ENCODE measurements around the gene KRTAP24-1. TPM values are rescaled to one million over a fixed set of nuclear protein-coding genes. Genes with fewer than 3 reads are reported as not detected.
A peak's percentile ranks its signal among the peaks of the same experiment; 100 is the strongest.

The KRTAP24-1 gene, protein sequence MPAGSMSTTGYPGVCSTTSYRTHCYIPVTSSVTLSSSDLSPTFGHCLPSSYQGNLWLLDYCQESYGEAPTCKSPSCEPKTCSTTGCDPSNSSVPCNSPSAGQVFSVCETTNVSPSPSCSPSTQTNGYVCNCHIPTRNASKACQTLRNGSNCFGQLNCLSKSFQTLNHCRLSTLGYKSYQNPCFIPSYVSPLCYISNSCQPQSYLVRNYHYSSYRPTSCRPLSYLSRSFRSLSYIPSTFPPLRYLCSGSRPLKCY
- polyA plus RNA-seq (2013, experiment 1 of 2; ENCODE audit: insufficient read length) = not detected
- not detected for polyA plus RNA-seq (2013, experiment 2 of 2; ENCODE audit: insufficient read length)

DNA sequence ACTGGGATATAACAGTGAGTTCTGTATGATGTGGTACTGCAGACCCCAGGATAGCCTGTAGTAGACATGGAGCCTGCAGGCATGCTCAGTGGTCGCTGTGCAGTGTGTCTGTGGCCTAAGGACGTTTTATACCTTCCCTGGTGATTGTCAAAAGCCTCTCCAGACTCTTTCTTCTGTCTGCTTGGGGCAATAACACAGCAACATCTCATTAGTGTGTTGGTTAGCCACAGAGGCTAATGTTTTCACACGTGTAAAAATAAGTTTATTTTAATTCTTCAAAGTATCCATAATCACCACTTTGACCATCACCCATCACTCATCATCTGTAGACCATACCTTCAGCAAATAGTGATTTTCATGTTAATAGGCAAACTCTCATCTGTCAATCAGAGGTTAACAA, at the start of gene KRTAP24-1:
TSS of gene KRTAP24-1 (minus strand) at position 101 of the 400 bp plus-strand sequence. CDS start at position 83, 18 bp downstream.
- no peak for DNase-seq

DNA sequence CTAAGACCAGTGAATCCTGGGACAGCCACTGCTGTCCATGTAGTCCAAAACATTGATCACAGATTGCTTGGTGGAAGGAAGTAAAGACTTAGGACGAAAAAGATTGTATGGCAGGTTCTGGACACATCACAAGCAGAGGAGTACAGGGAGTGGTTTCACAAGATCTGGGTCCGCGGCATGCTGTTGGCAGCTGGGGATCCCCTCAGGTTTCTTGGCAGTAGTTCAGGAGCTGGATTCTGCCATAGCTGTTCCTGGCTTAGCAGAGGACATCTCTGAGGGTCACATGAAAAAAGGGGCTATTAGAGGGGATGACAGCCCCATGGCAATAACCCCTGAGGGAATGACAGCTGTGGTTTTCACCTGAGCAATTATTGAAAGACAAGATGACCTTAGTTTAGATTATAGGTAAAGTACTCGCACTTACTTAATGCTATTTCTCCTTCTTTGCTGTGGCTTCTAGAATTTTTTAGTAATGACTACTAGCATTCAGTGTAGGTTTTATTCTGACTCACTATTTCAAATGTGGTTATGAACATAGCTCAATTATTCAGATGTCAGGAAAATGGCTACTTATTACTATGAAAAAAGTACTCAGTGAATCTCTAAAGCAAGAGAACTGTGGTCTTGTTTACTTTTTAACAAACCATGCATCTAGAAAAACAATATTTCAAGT, 46.6 kb upstream of the KRTAP24-1 start:
- DNase-seq = peak; percentile 13

DNA sequence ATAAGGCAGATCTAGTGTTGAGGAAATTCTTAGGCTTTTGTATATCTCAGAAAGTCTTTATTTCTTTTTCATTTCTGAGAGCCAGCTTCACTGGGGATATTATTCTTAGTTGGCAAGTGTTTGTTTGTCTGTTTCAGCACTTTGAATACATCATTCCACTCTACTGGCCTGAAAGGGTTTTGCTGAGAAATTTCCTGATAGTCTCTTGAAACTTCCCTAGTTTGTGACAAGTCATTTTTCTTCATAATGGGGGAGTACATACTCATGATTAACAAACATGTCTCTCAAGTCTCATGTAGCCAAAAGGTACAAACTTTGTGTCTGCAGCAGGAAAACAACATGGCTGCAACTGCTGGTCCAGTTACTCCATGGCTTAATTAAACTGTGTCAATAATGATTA, 43.6 kb upstream of the KRTAP24-1 start:
- DNase-seq = no peak

DNA sequence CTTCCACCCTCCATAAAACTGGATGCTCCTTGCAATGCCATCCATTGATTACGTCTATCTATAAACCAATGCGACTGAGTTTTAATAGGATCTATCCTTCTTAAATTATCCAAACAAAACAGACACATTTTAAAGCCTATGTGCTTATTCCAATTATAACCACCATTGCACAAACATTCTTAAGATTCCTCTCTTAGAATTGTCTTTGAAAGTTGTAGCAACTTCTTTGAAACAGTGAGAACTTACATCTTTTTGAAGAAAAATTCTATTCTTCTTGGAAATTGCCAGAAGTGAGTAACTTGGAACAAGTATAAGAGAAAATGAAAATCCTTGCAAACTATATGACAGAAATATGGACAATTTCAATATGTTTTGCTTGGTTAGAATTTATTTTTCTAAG, 37.5 kb upstream of the KRTAP24-1 start, which contains the start of gene KRTAP26-1:
TSS of gene KRTAP26-1 (minus strand) at position 101 of the 400 bp plus-strand sequence. CDS start 280 bp downstream, outside the sequence.
- DNase-seq = no peak

DNA sequence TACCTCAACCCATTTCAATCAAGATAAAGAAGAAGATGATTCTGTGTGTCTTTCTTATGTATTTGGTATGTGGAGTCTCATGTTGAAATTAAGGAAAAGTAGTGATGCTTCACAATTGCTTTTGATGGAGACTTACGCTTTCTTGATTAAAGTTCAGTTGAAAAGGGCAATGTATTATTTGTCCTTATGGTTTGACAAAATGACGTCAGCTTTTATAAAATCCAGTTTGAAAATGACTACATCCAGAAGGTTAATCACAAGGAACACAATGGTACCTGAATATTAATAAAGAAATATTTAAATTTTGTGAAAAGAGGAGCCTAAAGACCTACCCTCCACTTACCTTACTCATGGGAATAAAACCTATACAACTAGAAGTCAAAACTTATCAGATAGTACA, 33.0 kb upstream of the KRTAP24-1 start:
- no peak for DNase-seq

DNA sequence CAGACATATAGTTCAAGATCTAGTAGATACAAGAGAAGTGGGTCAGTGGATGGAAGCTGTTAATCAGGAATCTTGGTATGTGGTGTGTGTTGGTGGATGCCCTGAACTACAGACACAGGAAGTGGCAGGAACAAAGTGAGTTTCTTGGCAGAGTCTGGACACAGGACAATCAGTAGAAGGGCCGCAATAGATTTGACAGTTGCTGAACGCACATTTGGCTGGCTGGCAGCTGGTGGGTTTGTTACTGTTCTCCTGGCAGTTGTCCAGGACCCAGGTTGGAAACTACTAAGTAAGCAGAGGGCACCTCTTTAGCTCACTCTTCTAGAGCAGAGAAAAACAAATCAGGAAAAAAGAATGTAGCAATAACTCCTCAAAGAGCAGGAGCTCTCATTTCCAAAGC, 24.1 kb upstream of the KRTAP24-1 start:
- no peak for DNase-seq

DNA sequence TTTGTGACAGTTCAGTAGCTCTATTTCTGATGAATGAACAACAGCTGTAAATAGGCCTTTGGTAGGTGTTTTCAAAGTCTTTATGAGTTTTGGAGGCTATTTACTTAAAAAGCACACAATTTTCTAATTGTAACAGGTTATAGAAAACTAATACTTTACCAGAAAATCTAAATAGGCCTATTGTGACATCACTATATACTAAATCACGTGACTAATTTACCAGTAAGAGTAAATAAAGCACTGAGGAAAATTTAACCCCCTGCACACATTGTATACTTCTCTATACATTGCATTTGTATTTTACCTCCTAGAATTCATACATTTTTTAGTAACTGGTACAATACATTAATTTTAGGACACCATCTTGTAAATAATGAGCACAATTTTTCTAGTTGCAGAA, 22.4 kb upstream of the KRTAP24-1 start:
- no peak for DNase-seq

DNA sequence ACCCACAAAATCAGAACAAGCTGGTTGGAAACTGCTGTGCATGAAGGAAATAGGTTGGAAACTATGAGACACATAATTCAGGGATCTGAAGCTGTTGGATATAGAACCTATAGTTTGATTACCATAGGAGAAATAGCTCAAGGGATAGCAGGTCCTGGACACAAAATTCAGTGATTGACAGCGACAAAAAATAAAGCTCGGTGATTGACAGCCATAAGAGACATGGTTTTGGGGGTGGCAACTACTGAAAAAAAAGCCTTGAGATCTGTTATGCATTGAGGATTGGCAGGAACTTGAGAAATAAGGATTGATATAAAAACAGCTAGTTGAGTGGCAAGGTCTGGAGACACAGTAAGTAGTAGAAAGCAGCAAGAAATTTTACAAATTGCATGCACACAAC, 6.5 kb upstream of the KRTAP24-1 start, which contains the start of gene KRTAP25-1:
TSS of gene KRTAP25-1 (minus strand) at position 300 of the 400 bp plus-strand sequence. CDS start at position 276, 24 bp downstream.
- DNase-seq = no peak

DNA sequence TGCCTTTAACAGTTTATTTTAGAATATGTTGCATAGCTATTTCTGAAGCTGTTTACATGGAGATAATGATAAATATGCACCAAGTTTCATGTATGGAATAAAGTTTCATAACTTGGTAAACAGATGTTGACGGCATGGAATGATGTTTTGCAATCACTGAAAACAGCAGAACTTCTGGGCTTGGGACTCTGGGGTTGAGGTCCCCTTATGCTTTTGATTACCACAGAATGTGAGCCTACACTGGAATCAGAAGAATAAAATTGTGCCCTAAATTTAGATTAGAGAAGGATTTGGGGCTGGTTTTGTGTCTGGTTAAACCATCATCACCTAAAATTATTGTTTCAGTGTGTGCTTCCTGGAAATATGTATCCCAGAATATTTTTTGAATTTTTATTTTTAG, 11.1 kb downstream of the KRTAP24-1 start:
- no peak for DNase-seq

DNA sequence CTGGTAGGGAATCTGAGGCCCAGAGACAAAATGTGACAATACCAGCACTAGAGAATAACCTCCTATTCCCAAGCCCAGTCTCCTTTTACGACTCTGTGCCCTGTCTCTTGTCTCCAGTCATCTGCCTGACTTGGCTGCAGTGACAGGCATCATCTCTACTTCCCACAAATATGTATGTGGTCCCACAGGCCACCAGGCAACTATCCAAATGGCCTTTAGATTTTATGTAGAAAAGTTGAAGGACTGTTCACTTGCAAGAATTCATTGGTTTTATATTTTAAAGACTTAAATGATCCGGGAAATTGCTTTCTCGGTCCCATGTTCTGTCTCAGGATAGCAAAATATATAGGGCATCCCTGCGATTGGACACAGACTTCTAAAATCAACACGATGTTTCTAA, 11.6 kb downstream of the KRTAP24-1 start:
- DNase-seq = no peak

DNA sequence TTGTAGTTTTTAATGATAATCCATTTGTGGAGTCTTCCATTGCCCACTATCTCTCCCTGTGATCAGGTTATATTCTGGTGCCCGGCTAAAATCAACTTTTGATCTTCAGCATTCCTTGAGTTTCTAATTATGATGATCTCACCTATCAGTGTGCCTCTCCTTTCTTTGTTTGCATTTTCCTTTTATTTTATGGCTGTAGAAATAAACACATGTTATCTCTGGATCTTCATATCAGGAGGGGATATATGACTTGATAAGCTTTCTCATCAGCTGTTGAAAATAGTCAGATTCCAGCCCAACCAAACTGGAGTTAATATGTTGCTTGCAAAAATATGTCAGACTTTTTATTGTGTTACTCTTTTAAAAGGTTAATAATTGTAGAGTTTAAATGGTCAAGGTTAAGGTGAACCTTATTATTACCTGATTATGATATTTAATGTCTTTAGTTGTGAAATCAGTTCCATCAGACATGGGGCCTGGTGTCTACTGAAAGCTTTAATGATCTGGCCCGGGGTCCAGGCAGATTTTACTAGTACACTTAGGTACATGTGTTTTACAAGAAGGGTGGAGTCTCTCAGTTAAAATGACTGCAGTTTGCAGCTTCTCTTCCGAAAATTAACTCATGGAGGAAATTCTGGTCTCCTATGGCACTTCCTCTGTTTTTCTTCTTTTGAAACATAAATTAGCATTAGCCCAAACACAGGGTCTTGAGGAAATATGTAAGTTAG, 12.8 kb downstream of the KRTAP24-1 start:
- DNase-seq = no peak

DNA sequence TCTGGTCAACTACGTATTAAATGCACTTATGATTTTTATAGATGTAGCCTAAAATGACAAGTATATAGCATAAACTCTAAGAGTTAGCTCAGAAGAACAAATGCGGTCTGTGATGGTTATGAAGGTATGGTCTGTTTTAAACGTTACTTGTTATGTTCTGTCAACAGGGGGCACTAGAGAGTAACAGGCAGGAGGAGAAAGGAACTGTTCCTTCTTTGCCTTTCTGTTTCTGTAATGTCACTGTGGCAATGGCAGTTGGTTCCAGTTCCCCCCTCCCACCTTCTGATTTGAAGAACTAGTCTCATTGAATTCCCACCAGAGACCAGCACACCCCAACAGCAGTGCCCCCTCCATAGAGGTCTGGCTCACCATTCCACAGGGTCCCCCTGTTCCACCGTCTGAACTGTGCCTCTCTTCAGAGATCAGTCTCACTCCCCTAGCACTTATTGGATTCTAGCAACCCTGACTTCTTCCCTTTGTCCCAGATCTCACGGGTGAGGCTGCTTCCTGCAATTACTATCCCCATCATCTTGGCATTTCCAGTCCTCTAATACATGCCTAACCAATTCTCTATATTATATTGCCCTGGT, 14.0 kb downstream of the KRTAP24-1 start:
- DNase-seq = no peak

DNA sequence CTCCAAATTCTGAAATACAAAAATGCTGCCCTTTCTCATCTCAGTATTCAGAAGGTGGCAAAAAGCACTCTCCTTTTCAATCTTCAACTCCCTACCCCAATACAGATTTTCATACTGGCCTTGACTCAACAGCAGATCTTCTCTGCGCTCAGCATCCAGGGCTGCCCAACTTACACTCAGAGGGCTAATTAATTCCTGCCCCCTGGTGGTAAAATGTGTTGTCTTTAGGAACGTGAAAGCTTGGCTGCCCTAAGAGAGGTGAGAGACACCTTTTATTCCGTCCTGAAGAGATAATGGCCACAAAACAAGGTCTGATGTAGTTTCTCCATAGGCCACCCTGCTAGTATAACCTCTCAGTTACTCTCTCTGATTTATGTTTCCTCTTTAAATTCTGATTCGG, 25.0 kb downstream of the KRTAP24-1 start:
- peak; percentile 31 for DNase-seq

DNA sequence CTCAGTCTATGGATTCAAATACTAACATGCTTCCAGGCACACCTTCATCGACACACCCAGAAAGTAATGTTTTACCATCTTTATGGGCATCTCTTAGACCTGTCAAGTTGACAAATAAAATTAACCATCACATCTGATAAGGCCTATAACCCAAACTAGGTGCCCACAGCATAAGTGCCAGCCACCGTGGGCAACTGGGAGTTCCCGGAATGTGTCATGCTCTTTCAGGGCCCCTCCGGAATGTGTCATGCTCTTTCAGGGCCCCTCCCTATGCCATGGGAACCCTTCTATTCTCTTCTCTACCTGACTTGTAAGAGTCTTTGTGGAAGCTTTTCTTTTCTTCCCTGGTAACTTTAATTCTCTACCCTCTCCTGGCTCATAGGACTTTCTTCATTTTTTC, 26.6 kb downstream of the KRTAP24-1 start:
- no peak for DNase-seq

DNA sequence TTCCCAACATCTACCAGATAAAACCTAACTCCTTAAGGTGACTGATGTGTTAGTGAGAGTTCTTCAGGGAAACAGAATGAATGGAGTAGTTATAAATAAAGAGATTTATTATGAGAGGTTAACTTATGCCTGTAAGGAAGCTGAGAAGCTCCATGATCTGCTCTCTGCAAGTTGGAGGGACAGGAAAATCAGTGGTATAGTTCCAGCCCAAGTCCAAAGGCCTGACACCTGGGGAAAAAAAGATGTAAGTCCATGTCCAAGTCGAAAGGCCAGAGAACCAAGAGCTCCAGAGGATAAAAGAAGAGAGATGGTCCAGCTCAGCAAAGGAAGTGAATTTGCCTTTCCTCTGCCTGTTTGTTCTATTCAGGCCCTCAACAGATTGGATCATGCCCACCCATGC, 27.1 kb downstream of the KRTAP24-1 start:
- no peak for DNase-seq

DNA sequence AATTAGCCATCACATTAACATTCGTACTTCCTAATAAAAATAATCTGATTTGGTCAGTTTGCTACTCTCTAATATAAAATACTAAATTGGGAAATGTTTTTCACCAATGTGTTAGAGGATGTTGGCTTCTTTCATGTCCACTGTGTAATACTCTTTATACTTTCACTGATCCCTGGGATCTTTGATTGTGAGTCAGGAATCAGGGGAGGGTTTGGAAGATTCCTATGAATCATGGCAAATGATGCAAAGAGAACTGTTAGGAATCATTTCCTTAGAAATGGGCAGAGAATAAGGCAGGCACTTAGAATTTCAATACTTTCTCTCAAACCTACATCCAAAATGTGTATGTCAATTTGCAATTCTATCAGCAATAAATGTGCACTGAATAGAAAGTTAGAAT, 31.0 kb downstream of the KRTAP24-1 start:
- no peak for DNase-seq

DNA sequence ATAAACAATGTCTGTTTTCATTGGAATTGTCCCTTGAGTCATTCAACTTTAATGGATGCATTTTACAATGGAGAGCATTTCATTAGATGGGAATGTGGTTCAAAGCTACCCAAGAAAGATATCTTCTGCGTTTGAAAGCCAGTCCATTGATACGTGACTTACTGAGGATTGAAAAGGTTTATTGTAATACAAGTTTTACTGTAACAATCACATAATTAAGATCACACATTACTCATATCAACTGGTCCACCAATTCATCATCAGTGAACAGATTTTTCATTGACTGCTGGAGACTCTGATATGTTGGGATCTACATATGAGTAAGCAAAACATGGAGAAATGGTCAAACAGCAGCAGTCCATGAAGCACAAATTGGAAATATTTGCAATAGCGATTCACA, 32.8 kb downstream of the KRTAP24-1 start:
- no peak for DNase-seq

DNA sequence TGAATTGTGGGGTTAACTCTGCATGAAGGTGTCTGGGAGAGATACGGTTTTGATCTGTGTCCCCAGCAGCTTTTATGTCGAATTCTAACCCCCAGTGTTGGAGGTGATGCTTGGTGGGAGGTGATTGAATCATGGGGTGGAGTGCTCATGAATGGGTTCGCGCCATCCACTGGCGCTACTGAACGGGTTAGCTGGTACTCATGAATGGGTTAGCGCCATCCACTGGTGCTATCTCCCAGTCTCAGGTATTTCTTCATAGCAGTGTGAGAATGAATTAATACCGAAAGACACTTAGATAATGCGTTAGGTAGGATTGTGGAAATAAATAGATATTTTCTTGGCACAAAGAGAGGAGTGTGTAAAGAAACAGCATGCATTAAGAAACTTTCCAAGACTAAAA, 33.9 kb downstream of the KRTAP24-1 start:
- no peak for DNase-seq

DNA sequence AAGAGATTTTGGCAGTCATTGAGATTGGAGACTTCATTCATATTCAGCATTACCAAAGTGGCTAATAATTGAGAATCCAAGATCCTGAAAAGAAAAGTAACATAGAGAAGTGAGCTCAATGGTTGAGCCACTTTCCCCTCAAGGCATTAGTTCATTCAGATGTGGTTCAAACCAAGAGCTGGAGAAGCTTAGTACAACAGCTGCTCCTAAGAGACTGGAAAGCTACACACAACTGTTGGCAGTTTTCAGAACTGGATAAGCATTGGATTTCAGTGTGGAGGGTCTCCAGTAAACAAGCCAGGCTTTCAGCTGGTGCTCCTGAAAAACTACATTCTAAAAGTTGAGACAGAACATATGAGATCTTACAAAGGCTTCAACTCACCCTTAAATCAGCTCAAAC, 37.7 kb downstream of the KRTAP24-1 start:
- no peak for DNase-seq

DNA sequence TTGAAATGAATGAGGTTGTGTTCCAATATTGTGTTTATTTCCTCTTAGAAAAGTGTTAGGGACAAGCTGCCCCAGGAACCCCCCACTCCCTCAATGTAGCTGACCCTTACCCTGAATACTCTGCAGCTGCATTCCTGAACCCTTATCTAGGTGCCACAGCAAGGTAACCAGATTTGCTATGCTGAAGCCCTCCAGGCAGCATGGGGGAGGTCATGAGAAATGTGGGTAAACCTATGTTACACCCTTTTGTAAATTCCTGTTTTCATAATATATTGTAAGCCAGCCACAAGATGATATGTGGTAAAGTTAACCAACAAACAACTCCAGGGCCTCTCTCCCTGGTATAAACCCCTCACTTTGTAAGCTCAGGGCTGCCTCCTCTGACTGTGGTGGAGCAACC, 39.1 kb downstream of the KRTAP24-1 start:
- no peak for DNase-seq

DNA sequence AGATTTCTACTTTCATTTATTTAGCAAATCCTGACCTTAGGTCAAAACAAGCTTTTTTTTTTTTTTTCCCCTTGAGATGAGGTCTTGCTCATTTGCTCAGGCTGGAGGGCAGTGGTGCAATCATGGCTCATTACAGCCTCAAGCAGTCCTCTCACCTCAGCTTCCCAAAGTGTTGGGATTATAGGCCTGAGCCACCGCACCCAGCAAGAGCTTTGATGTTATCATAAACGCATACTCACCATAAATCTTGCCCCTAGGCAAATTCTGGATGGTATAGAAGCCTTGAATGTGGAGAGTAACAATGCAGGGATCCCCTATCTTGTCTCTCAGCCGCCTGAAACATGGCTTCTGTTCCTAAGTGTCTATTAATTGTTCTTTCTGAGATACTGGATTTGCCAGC, 42.1 kb downstream of the KRTAP24-1 start:
- DNase-seq = no peak

DNA sequence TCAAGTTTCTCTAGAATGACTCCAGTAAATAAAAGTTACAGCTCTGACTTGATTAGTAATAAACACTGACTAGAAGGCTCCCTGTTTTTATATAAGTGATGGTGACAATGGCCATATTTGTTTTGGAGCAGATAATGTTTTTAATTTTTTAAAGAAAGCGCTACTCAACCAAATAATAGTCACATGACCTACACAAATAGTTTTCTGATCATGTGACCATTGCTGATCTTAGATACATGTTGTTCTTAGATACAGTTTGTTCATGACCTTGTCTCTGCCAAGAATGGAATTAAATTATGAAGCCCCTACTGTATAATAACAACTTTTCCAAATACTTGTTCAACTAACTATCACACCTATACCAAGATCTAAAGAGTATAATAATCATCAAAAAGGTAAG, 44.6 kb downstream of the KRTAP24-1 start:
- no peak for DNase-seq

DNA sequence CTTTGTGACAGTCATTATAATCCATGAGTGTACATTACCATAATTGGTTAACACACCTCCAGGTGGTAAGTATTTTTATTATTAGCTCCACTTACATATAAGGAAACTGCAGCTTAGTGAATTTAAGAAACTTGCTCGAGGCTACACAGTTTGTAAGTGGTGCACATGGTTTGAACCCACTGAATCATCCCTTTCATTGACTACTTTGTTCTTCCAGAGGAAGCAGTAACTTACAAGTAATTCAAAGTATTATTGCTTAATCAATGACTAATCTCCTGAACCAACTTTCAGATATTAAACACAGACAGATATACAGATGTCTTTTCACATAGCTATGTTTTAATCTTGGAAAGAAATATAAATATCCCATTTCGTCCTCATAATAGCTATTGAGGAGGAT, 48.1 kb downstream of the KRTAP24-1 start:
- peak; percentile 63 for DNase-seq

Measured in fibroblast of skin of abdomen (primary cell).